ENCODE data around the gene ACSF2.

- TF ChIP-seq CTCF (IDR thresholded peaks at IDR 0.05; ENCODE audit: extremely low read depth in 1 of 2, insufficient read depth in 1 of 2, low read depth in 1 of 2, low read length in 2 of 2) = no peak
- TF ChIP-seq POLR2A (IDR thresholded peaks at IDR 0.05; ENCODE audit: low read depth, low read length) = no peak
- TF ChIP-seq MYC (IDR thresholded peaks at IDR 0.05; ENCODE audit: low read depth, low read length) = no peak
- TF ChIP-seq EZH2 (IDR thresholded peaks at IDR 0.05; ENCODE audit: borderline replicate concordance, low read depth, low read length, severe bottlenecking) = no peak
- no peak for TF ChIP-seq POLR2AphosphoS5 (IDR thresholded peaks at IDR 0.05; ENCODE audit: insufficient read depth, low read depth, low read length)
- no peak for TF ChIP-seq FOS (IDR thresholded peaks at IDR 0.05; ENCODE audit: borderline replicate concordance, insufficient read depth, low read length)
- no peak for TF ChIP-seq GATA2 (IDR thresholded peaks at IDR 0.05; ENCODE audit: insufficient read depth, insufficient read length, low read depth, low read length)
- TF ChIP-seq, protein P1, sequence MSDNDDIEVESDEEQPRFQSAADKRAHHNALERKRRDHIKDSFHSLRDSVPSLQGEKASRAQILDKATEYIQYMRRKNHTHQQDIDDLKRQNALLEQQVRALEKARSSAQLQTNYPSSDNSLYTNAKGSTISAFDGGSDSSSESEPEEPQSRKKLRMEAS (IDR thresholded peaks at IDR 0.05; ENCODE audit: insufficient read depth, insufficient read length) = no peak
These were observed 43.8 kb downstream of the ACSF2 start for GRCh38 chr17:50469671-50470305.

Measured in endothelial cell of umbilical vein (primary cell).